ENCODE measurements around the gene SMS. TPM values are rescaled to one million over a fixed set of nuclear protein-coding genes. Genes with fewer than 3 reads are reported as not detected.

SMS gene
- total RNA-seq, 4 donors from 2014 or later = 44.6 to 74.3 (median 49.1) TPM

GRCh38 chrX:22037225-22037624, 96.7 kb downstream of the SMS start:
- TF ChIP-seq CTCF (IDR thresholded peaks at IDR 0.05; ENCODE audit: low read depth) = no peak

GRCh38 chrX:22037911-22038537, 97.5 kb downstream of the SMS start:
- no peak for TF ChIP-seq CTCF (IDR thresholded peaks at IDR 0.05; ENCODE audit: low read depth)

- TF ChIP-seq CTCF (IDR thresholded peaks at IDR 0.05; ENCODE audit: low read depth) = no peak
These were observed 99.0 kb downstream of the SMS start for GRCh38 chrX:22039541-22039940.

- no peak for TF ChIP-seq CTCF (IDR thresholded peaks at IDR 0.05; ENCODE audit: low read depth)
These were observed 99.7 kb downstream of the SMS start for GRCh38 chrX:22040184-22040583.

- no peak for TF ChIP-seq CTCF (IDR thresholded peaks at IDR 0.05; ENCODE audit: low read depth)
These were observed 101.5 kb downstream of the SMS start for GRCh38 chrX:22041907-22042530.

- TF ChIP-seq CTCF (IDR thresholded peaks at IDR 0.05; ENCODE audit: low read depth) = no peak
These were observed 103.4 kb downstream of the SMS start for GRCh38 chrX:22043872-22044271.

Other genes starting within 250 kb of the SMS start
- not detected for gene SMPX, start 182.6 kb upstream of the SMS start, total RNA-seq
- 10 to 100 TPM in 3 of 4 donors, 1 to 10 TPM in 1; 8.5 to 12.2 (median 10.4) TPM for gene MBTPS2, start 101.1 kb upstream of the SMS start, total RNA-seq
- 1 to 10 TPM; 2.3 to 3.7 (median 2.7) TPM for gene YY2, start 84.7 kb upstream of the SMS start, total RNA-seq
- under 1 TPM in 2 of 4 donors, not detected in 2; under 0.01 to 0.34 TPM for gene PHEX, start 91.6 kb downstream of the SMS start, total RNA-seq